PC-3 (cell line): ENCODE data around the gene SPPL2B. TPM values are rescaled to one million over a fixed set of nuclear protein-coding genes. Genes with fewer than 3 reads are reported as not detected.

ENCODE experiments used
- ATAC-seq: fragments of 200-7000 bp; cut with Tn5 transposase; 2 replicates; pipeline ENCODE4 v1.9.1; 2020; ENCODE audit warnings: mild to moderate bottlenecking, moderate library complexity
- BruUV-seq: library from RNA; stranded (reverse); fragments of 400-500 nt; replicated peaks from 2 replicates; lab custom pipeline; 2021; lab: Mats Ljungman, UMichigan
- CTCF ChIA-PET: fragments of 300-600 bp; sonication (Branson Sonifier 250); formaldehyde crosslinking; loops from one replicate; lab custom pipeline; 2022; ENCODE audit warnings: antibody characterized with exemption; lab: Charles Lee
- POLR2A ChIA-PET: fragments of 300-600 bp; sonication (Branson Sonifier 250); formaldehyde crosslinking; loops from one replicate; lab custom pipeline; 2022; ENCODE audit warnings: antibody characterized with exemption; ENCODE audit not compliant: unreplicated experiment; lab: Charles Lee
- DNase-seq: peaks from one replicate; pipeline ENCODE4 v3.0.0-alpha.2; 2015
- H2AFZ ChIP-seq: fragments of 300-600 bp; sonication (generic); 2 replicates; pipeline ENCODE4 v1.6.0; 2016; ENCODE audit warnings: antibody characterized with exemption, low read length
- H3F3A ChIP-seq: fragments of 300-600 bp; sonication (generic); one replicate; pipeline ENCODE4 v1.6.0; 2017; ENCODE audit warnings: antibody characterized with exemption, low read length, control low read depth, mild to moderate bottlenecking; ENCODE audit not compliant: unreplicated experiment
- H3K27ac ChIP-seq: fragments of 300-600 bp; sonication (generic); 2 replicates; pipeline ENCODE4 v1.5.1; 2016; ENCODE audit warnings: mild to moderate bottlenecking, low read length
- H3K27me3 ChIP-seq: fragments of 300-600 bp; sonication (generic); 2 replicates; pipeline ENCODE4 v1.6.1; 2016; ENCODE audit warnings: low read length, mixed read lengths
- H3K36me3 ChIP-seq: fragments of 300-600 bp; sonication (generic); 2 replicates; pipeline ENCODE4 v1.6.1; 2016; ENCODE audit warnings: low read depth, mixed run types, low read length, mixed read lengths
- H3K4me1 ChIP-seq: fragments of 300-600 bp; sonication (generic); 2 replicates; pipeline ENCODE4 v1.5.1; 2016; ENCODE audit warnings: low read length; ENCODE audit not compliant: insufficient read depth
- H3K4me2 ChIP-seq: fragments of 300-600 bp; sonication (generic); 2 replicates; pipeline ENCODE4 v1.6.0; 2016; ENCODE audit warnings: low read length
- H3K4me3 ChIP-seq: fragments of 300-600 bp; sonication (generic); 2 replicates; pipeline ENCODE4 v1.5.1; 2016; ENCODE audit warnings: mild to moderate bottlenecking, low read length, mixed read lengths
- H3K79me2 ChIP-seq: fragments of 300-600 bp; sonication (generic); 2 replicates; pipeline ENCODE4 v1.6.1; 2017; ENCODE audit warnings: low read length, mixed read lengths
- H3K9ac ChIP-seq: fragments of 300-600 bp; sonication (generic); 2 replicates; pipeline ENCODE4 v1.6.0; 2016; ENCODE audit warnings: mild to moderate bottlenecking, low read length
- H3K9me2 ChIP-seq: fragments of 300-600 bp; sonication (generic); replicated peaks from 2 replicates; pipeline ENCODE4 v1.6.1; 2016; ENCODE audit warnings: mixed run types, low read length, mixed read lengths
- H3K9me3 ChIP-seq: fragments of 300-600 bp; sonication (generic); 2 replicates; pipeline ENCODE4 v1.6.1; 2016; ENCODE audit warnings: low read length, mixed read lengths
- H4K20me1 ChIP-seq: fragments of 300-600 bp; sonication (generic); 2 replicates; pipeline ENCODE4 v1.6.1; 2016; ENCODE audit warnings: low read length, mixed read lengths
- EZH2 ChIP-seq: fragments of 300-600 bp; sonication (generic); IDR thresholded peaks from one replicate; pipeline ENCODE4 v1.6.1; 2017; ENCODE audit warnings: antibody characterized with exemption, mild to moderate bottlenecking, low read length; ENCODE audit not compliant: unreplicated experiment
- EZH2phosphoT487 ChIP-seq: fragments of 300-600 bp; sonication (generic); IDR thresholded peaks from 2 replicates; pipeline ENCODE4 v1.6.1; 2018; ENCODE audit warnings: mild to moderate bottlenecking, antibody characterized with exemption, low read length, borderline replicate concordance
- intact Hi-C: fragments of 100-400 bp; cut with micrococcal nuclease; formaldehyde crosslinking; loops from 2 replicates; pipeline ENCODE4 v1.9.0; 2023
- total RNA-seq: library from RNA; depleted of rRNA; stranded (reverse); fragments of >200 nt; gene quantifications from 2 replicates; pipeline ENCODE4 v1.2.3, GENCODE V29; 2014
- TF ChIP-seq, protein P1 (sequence below): fragments of 300-600 bp; sonication (generic); conservative IDR thresholded peaks from 2 replicates; pipeline ENCODE4 v1.5.1; 2017; ENCODE audit warnings: antibody characterized with exemption, low read depth, mild to moderate bottlenecking, low read length

The SPPL2B gene
- total RNA-seq, 1 experiment from 2014 or later = 28.6 TPM

DNA sequence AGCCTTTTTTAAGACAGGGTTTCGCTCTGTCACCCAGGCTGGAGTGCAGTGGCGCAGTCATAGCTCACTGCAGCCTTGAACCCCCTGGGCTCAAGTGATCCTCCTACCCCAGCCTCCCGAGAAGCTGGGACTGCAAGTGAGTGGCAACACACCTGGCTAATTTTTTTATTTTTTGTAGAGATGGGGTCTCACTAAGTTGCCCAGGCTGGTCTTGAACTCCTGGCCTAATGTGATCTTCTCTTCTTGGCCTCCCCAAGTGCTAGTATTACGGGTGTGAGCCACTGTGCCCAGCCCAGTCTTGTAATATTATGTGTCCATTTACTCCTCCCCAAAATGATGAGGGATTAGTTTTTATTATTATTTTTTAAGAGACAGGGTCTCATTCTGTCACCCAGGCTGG lies 17.4 kb upstream of the SPPL2B start:
- ATAC-seq (no peak), DNase-seq (no peak)
- Histone ChIP-seq H3K79me2 (no peaks in the 10 kb centered on the region), H3K9me3 (no peaks in the 10 kb centered on the region), H3K9ac (no peak overlapping the region), H3K4me1 (no peaks in the 10 kb centered on the region), H2AFZ (no peak overlapping the region), H3K9me2 (no peaks in the 10 kb centered on the region), H3K4me3 (no peak overlapping the region), H3K27ac (no peak overlapping the region), H3K27me3 (no peaks in the 10 kb centered on the region), H3K36me3 (no peaks in the 10 kb centered on the region), H4K20me1 (no peaks in the 10 kb centered on the region), H3K4me2 (no peak overlapping the region), H3F3A (no peaks in the 10 kb centered on the region)
- TF ChIP-seq EZH2phosphoT487 = no peak
- no peak for TF ChIP-seq EZH2
- TF ChIP-seq, protein P1, sequence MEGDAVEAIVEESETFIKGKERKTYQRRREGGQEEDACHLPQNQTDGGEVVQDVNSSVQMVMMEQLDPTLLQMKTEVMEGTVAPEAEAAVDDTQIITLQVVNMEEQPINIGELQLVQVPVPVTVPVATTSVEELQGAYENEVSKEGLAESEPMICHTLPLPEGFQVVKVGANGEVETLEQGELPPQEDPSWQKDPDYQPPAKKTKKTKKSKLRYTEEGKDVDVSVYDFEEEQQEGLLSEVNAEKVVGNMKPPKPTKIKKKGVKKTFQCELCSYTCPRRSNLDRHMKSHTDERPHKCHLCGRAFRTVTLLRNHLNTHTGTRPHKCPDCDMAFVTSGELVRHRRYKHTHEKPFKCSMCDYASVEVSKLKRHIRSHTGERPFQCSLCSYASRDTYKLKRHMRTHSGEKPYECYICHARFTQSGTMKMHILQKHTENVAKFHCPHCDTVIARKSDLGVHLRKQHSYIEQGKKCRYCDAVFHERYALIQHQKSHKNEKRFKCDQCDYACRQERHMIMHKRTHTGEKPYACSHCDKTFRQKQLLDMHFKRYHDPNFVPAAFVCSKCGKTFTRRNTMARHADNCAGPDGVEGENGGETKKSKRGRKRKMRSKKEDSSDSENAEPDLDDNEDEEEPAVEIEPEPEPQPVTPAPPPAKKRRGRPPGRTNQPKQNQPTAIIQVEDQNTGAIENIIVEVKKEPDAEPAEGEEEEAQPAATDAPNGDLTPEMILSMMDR = no peak
- no TSS peak for BruUV-seq
- POLR2A ChIA-PET = no interaction called here
- CTCF ChIA-PET = no interaction called here
- intact Hi-C loops = loop anchor here (10.0 kb wide), 1 partner anchor 76 kb away; the partner anchor contains the start of genes PLEKHJ1 and SF3A2

DNA sequence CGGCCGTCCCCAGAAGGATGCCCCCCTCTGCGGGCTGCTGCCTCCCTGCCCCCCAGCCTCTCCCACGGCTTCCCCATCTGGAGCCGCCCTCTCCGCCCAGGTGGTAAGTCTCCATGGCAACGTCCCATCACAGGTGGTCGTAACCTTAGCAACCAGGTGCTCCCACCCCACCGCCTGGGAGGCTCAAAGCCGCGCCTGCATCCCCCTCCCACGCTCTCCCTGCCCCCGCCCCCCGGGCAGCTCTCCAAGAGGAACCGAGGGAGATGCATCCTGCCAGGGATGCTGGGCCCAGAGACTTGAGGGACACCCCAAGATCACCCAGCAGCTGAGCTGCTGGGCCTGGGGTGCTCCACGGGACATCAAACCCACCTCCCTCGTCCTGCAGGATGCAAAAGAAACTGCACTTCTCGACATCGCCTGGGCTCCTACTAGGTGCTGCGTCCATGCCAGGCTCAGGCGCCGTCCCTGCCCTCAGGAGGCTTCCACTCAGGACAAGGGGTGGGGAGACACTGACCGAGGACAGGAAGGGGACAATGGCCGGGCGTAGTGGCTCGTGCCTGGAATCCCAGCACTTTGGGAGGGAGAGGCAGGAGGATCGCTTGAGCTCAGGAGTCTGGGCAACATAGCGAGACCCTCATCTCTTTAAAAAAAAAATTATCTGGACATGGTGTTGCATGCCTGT lies 15.5 kb upstream of the SPPL2B start:
- Histone ChIP-seq H3F3A (no peaks in the 10 kb centered on the region), H3K4me1 (no peaks in the 10 kb centered on the region), H3K36me3 (no peaks in the 10 kb centered on the region), H2AFZ (no peak overlapping the region), H3K4me2 (no peak overlapping the region), H3K79me2 (no peaks in the 10 kb centered on the region), H3K9ac (no peak overlapping the region), H4K20me1 (no peaks in the 10 kb centered on the region), H3K27ac (no peak overlapping the region), H3K9me3 (no peaks in the 10 kb centered on the region), H3K4me3 (no peak overlapping the region), H3K27me3 (no peaks in the 10 kb centered on the region), H3K9me2 (no peaks in the 10 kb centered on the region)
- ATAC-seq (no peak), DNase-seq (no peak)
- intact Hi-C loops = loop anchor here (10.0 kb wide), 1 partner anchor 78 kb away; the partner anchor contains the start of genes PLEKHJ1 and SF3A2
- ChIA-PET POLR2A (no interaction called here), CTCF (no interaction called here)
- TF ChIP-seq, protein P1 = no peak
- no peak for TF ChIP-seq EZH2phosphoT487
- TF ChIP-seq EZH2 = no peak
- BruUV-seq = no TSS peak
